HG02678 (cell line): Measurements from ENCODE around the gene UAP1L1.
A peak's percentile ranks its signal among the peaks of the same experiment; 100 is the strongest.
"Not testable (repeated sequence)": the region's sequence is repeated elsewhere in the genome, so short reads cannot be mapped to it uniquely, and the experiment has no call there.

Experiments used
- ATAC-seq: cut with Tn5 transposase; IDR thresholded peaks from one replicate; pipeline ENCODE4 v1.9.1; 2021; ENCODE audit warnings: mild to moderate bottlenecking, moderate library complexity; ENCODE audit not compliant: unreplicated experiment

The UAP1L1 gene

DNA sequence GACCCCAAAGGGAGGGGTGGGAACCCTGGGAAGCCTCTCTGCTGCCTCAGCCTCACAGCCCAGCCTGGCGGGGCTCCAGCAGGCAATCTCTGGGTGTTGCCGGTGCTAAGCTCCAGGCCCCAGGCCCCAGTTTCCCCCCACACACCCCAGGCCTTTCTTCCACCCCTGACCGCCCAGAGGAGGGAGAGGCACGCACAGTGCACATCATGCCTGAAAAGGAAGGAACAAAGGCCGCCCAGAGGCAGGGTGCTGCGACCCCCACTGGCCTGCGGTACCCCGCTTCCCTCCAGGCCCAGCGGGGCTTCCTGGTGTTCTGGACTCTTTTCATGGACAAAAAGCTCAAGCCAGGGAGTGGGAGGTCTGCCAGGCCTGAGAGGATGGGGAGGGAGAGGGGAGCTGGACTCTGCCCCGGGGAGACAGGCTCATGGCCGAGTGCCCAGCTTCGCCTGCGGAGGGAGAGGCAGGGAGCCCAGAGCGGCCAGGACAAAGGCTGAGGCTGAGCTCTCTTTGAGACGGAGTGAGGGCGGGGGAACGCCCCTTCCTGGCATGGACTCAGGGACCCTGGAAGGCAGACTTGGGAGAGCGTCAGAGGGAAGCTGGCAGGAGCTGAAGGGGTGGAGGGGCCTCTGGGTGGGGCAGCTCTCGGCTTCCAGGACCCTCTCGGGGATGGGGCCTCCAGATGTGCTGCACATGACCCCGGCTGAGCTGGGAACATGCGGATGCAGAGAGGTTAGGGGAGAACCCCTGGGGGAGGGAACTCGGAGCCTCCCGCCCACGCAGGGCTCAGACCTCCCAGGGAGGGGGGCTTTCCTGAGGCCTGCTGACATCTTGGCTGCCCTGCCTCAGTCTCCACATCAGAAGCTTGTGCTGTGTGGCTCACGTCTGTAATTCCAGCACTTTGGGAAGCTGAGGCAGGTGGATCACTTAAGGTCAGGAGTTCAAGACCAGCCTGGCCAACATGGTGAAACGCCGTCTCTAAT lies 21.6 kb upstream of the UAP1L1 start:
- no peak for ATAC-seq

DNA sequence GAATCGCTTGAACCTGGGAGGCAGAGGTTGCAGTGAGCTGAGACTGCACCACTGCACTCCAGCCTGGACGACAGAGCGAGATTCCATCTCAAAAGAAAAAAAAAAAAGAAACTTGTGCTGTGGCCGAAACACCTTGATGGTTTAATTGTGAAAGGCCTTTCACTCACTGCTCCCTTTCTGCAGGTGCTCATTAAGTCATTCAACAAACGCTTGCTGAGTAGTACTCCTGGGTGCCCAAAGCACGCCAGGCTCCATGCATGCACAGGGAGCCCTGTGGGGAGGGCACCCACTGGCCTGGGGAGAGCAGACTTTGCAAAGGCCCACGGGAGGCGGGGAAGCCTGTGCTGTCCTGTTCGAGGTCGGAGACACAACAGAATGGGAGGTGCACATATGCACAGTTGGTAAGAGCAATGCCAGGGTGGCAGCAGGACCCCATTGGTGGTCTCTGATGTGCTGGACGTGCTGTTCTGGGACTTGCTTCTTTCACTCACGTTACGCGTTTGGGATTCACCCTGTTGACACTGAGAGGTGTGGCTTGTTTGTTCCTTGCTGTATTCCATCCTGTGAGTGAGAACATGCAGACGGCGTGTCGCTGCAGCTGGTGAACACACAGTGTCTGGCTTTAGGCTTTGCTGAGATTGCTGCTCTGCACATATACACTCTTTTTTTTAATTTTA lies 20.4 kb upstream of the UAP1L1 start:
- ATAC-seq: no peak

DNA sequence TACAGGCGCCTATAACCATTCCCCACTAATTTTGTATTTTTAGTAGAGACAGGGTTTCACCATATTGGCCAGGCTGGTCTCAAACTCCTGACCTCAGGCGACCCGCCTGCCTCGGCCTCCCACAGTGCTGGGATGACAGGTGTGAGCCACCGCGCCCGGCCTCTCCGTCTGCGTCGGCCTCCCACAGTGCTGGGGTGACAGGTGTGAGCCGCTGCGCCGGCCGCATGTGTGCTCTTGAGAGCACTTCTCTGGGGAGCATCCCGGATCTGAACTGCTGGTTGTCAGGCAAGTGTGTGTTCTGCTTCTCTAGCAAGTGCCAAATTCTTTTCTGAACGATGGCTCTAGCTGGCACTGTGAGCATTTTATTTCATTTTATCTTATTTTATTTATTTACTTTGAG lies 19.8 kb upstream of the UAP1L1 start:
- no peak for ATAC-seq

DNA sequence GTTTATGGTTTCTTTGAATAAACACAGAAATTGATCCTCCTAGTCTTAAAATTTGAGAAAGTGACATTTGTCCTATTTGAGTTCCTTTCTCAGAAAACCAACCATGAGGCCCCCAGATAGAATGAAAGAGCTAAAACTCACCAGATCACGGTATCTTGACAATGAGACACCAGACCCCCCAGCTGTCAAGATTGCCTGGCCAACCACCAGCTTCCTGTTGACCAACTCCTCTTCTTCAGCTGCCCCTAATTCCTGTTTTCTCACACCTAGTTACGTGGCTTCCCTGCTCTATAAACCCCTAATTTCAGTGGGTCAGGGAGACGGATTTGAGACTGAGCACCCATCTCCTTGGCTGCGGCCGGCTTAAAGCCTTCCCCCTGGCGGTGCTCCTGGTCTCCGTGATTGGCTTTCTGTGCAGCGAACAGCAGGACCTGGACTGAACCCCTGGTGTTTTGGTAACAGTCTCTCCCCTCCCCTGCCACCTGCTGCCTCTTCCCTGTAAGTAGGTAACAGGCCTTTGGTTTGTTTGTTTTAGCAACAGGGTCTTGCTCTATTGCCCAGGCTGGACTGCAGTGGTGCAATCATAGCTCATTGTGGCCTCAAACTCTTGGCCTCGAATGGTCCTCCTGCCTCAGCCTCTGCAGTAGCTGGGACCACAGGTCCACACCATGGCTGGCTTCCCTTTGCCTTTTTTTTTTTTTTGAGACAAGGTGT lies 18.6 kb upstream of the UAP1L1 start:
- ATAC-seq: no peak

DNA sequence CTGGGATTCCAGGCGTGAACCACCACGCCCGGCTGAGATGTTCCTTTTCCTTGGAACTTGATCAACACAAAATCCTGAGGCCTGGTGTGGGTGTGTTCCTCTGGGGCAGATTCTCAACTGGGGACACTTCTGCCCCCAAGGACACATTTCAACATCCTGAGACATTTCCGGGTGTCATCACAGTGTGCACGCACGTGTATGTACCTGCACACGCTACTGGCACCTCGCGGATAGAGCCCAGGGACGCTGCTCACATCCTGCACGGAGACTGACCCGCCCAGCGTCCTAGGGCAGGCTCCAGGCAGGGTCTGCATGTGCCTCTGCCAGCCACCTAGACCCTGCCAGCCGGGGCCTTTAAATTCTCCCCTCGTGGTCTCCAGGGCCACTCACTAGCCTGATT lies 14.9 kb upstream of the UAP1L1 start:
- ATAC-seq: no peak

DNA sequence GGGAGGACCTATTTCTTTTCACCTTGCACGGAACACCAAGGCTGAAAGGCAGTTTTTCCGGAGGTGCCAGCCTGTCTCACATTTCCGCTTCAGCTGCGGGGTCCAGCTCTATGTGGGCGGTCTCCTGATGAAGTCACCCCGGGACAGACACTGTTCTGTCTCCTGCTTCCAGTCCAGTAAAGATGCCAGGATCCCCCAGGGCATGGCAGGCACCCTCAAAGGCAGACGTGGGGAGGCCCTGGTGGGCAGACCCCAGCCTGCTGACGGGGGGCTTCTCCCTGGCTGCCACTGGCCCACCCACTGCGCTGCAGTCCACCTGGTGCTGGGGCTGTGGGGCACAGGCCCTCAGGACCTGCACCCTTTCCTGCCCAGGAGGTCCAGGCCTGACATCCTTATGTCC lies 14.5 kb upstream of the UAP1L1 start:
- not testable (repeated sequence) for ATAC-seq

DNA sequence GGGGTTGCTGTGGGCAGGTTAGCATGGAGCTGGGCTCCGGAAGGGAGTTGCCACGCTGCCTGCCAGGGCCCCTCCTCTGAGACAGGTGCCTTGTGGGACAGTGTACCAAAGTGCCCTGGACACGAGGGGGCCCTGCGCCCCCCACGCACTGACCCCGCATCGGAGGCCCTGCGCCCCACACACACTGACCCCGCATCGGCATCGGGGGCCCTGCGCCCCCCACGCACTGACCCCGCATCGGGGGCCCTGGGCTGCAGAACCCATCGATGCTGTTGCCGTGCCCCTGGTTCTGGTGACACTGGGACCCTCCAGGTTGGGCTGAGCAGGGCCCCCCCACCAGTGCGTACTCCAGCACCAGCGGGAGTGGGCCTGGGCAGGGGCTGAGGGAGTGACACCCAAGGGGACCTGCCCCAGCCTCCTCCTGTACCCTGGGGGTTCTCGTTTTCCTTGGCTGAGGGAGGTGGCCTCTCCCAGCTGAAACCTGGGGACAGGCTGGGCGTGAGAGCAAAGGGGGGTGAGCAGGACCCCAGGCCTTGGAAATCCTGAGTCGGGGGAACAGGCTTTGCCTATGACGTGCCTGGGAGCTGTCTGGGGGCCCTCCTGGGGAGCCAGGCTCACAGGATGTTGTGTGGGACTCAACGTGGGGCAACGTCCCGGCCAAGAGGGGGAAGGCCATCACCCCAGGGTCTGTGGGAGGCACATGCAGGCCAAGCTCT lies 13.8 kb upstream of the UAP1L1 start:
- no peak for ATAC-seq

DNA sequence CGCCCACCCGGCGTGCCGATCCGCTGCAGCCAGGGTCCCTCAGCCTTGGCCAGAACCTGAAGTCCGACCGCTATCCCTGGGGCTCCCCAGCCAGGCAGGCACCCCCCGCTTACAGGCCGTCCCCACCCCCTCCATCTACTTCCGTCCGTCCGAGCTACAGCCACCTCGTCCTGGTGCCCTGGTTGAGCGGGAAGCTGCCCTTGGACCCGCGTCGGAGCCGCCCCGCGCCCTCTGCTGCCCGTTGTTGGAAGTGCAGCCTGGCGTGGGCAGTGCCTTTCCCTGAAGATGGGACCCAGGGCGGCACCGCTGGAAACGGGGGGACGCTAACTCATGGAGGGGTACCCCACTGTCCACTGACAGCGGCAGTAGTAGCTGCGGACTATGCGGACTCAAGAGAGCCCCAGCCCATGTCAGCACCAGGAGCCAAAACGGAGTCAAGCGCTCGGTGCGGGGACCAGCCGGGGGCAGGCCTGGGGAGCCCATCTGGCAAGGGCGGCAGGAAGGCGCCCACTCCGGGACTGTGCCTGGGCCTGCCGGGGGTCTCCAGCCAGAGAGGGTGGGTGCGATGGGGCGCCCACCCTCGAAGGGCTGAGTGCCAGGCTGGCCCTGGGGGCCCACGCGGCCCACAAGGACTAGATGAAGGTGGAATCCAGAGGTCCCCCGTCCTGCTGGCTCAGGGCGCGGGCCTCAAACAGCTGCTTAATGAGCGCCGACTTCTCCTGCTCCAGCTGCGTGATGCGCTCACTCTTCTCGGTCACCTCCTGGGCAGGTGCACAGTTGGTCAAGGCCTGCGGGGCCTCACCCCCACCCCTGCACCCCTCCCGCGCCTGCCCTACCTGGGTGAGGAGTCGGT lies 13.1 kb upstream of the UAP1L1 start:
- no peak for ATAC-seq

DNA sequence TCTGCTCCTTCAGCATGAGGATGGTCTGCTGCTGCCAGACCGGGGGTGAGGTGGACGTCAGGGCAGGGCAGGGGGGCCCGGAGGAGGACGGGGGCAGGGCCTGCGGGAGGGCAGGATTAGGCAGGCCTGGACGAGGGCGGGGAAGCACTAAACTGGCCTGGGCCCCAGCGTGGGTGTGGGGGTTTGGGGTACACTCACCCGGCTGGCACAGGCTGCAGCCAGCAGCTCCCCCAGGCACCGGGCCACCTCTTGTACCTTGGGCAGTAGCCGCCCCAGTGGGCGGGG lies 12.5 kb upstream of the UAP1L1 start:
- no peak for ATAC-seq

DNA sequence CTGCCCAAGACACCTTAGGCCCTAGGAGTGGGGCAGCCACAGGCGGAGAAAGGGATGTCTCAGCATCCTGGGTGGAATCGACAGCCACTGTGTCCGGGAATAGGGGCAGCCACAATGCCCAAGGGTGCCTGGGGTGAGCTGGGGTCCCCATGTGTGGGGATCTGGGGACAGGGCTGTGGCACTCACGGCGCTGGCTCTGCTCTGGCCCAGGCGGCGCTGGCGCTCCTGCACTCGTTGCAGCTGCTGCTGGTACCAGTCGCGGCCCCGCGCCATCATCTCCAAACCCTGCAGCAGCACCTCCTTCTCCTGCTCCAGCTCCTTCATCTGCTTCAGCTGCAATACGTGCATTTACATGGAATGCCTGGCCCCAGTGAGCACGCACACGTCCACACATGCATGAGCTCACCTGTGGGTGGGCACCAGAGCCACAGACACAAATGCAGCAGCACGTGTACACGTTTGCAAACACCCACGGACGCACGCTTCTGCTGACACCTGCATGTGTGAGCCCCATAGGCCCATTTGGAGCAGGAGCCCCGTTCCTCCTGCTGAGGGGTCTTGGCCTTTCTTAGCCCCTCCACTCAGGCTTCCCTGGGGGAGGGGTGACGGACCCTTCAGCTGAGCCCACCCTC lies 11.9 kb upstream of the UAP1L1 start:
- no peak for ATAC-seq

DNA sequence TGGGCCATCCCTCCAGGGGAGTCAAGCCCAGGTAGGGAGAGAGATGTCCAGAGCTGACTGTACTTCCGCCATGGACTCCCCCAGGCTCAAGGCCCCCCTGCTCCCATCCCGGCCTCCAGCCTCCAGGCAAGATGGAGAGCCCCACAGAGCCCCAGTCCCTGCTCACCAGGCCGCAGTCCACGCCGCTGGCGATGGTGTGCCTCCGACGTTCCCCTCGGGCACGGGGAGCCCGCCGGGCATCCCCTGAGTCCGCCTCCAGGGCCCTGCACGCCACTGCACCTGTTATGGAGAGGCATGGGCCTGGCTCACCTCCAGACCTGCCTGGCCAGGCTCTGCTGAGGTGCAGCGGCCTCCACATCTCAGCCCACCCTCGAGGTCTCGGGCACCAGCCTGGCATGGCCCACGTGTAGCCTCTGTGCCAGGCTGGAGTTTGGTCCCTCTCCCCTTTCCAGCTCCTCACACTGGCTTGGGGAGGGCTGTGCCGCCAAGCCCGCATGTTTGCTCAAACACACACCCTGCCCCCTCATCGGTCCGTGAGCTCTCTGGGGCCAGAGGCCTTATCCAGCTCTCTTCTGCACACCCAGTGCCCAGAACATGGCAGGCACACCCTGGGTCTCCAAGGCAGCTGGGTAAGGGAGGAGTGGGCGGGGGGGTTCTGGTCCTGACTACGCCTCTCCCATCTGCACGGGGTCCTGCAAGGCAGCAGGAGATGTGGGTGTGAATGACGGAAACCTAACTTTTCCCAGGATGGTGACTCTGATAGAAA lies 11.0 kb upstream of the UAP1L1 start:
- no peak for ATAC-seq

DNA sequence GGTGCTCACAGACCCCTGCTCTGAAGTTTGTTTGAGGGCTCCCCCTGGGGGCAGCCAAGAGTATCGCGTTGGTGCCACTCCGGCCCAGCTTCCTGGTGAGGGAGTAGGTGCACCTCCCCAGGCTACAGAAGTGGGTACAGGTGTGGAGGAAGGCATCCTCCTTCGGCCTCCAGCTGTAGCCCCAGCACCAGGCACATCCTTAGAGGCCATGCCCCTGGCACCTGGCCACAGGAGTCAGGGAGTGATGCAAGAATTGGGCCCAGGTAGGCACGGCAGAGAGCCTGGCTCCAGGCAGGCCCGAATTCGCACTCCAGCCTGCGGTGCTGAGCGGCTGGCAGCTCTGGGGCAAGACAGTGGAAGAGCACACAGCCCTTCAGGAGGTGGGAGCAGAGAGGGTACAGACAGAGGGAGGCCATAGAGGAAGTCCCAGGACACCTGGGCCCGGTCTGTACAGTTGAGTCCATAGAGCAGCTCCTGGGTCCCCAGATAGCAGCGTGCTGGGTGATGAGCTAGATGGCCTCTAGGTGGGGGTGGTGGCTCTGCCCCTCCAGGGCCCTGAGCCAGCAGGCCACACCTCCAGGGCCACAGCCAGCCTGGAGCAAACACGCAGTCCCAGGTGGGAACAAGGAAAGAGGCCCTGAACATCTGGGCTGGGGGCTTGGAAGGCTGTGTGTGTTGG lies 9.3 kb upstream of the UAP1L1 start:
- peak; percentile 35 for ATAC-seq

DNA sequence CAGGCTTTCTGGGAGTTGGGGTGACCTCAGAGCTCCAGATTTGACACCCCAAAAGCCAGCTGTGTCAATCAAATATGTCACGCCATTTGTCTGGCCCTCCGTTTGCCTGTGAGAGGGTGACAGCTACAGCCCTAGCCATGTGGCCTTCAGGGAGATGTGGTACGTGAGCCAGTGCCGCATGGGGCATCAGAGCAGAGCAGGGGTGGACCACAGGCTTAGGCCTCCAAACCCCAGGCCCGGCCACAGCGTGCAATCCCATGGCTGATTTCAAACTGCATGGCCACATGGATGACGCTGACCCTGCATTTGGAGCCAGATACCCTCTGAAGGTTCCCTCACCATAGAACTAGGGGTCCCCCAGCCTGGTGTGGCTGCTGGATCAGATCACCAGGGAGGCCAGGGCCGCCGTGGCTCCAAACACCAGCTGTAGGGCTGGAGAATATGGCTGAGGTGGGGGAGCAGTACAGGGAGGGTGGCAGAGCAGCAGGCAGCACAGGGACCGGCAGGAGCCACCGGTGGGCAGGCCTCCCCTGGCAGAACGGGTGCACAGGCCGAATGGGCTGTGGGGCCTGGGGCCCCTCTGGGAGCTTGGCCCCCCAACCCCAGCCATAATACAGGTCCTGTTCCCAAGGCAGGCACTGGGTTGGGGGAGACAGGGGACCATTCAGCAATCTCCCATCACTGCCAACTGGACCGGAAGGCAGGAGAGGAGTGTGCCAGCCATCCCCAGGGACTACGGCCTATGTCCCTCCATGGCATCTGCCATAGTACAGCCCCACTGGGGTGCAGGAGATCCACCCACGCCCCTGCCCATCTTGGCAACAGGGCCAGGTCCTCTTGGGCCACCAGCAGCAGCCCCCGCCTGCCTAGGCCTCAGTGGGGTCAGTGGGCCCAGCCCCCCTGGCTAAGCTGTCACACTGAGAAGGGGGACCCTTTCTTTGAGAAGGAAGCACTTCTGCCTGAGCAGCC lies 8.5 kb upstream of the UAP1L1 start:
- ATAC-seq: no peak

DNA sequence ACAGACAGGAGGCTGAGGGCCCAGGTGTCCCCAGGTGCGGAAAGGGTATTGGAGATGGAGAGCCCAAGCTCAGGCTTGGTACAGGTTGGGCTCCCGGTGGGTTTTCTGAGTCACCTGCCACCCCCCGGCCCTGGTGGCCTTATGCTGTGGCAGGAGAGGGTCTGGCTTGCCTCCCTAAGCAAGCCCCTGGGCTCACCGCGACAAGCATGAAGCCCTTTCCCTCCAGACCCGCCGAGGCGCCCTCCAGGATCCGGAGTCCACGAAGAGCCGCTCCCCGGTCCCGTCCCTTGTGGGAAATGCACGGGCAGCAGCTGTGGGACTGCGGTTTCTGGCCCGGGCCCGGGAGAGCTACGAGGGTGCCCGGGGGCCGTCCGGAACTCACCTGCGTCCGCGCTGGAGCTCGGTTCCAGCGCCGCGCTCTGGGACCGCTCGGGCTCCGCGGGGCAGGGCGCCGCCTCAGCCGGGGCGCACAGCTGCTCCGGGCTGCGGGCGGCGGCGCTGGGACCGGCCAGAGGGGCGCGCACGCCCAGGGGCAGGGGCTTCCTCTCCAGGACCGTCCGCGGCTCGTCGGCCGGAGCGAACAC lies 7.7 kb upstream of the UAP1L1 start:
- peak; percentile 15 for ATAC-seq

DNA sequence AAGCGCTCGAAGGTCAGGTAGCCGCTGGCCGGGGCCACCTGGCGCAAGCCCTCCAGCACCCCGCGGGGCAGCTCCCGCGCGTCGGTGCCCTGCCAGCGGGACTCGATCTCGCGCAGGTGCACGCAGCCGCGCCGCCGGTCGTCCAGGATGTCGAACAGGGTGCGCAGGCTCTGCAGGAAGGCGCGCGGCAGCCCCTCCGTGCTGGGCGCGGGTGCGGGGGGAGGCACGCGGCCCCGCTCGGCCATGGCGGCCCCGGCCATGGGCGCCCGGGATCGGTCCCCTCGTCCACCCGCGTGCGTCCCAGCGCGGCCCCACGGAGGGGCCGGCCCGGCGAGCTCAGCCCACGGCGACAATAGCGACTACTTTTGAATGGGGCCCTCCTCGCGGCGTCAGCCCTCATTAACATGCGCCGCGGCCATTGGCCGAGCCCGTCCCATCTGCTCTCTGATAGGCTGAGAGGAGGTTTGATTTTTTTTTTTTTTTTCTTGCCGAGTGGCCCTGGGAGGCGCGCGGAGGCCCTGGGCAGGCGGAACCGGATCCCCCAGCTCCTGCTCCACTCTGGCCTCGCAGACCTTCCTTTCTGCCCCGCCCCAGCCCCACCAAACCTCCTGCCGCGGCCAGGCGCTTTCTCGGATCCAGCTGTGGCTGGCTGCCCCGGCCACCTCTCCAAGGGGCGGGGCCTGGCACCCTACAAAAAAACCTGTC lies 7.0 kb upstream of the UAP1L1 start, which contains the start of gene SAPCD2:
Gene SAPCD2, minus strand, starts transcription at position 357 of the 705 bp plus-strand sequence. Its CDS starts 97 bp downstream, at position 260.
- peak; percentile 82 for ATAC-seq

DNA sequence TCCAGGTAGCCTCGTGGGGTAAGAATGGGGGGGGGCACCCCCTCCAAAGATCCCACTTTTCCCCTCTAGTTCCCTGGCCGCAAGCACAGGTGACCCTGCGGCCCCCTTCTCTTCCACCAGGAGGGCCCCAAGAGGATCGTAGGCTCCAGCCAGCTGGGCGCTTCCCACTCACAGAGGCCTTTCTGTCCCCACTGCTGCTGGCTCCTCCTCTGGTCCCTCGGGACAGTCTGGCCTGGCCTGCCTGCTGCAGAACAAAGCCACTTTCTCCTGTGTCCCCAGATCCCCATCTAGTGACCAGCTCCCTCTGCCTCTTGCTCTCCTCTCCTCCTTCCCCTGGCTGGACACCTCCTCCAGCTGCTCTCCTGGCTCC lies 6.4 kb upstream of the UAP1L1 start:
- ATAC-seq: peak; percentile 8
